G401 (cell line): ENCODE results near the gene CTNNA3. TPM values are rescaled to one million over a fixed set of nuclear protein-coding genes. Genes with fewer than 3 reads are reported as not detected.

ENCODE experiments used
- DNase-seq: peaks from one replicate; pipeline ENCODE4 v3.0.0-alpha.2; 2015; ENCODE audit warnings: low spot score
- in situ Hi-C: cut with HindIII; loops from 2 replicates; pipeline ENCODE4 v1.10.0; 2016; ENCODE audit warnings: low sequenced_read_pairs, mixed read lengths
- total RNA-seq: library from RNA; depleted of rRNA; stranded (reverse); fragments of >200 nt; shearing (Covaris generic); gene quantifications from 2 replicates; pipeline ENCODE4 v1.2.3, GENCODE V29; 2014

CTNNA3 gene
- total RNA-seq, 1 experiment from 2014 or later = not detected

DNA sequence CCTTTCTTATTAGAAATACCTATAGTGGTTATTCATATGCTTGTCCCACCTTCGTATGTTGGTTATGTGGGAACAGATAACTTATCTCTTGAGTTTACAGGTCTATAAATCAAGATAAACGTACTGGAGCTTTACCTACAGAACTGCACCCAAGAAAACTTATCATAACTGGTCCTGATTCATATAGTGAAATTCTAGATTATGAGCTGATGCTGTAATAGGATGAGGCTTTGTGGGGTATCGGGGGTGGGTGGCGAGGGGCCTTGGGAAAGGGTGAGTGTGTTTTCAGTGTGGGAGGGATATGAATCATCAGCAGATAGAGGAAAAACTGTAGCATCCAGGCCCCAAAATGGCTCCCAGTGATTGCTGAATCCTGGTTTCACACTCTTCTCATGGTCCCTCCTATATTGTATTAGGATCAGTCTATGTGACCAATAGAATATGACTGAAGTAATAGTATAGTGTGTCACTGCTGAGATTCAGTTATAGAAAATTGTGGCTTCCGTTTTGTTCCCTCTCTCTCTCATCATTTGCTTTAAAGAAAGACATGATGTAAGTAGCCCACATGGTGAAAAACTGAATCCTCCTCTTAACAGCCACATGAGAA is 1476.9 kb downstream of the CTNNA3 start:
- in situ Hi-C loops = no loop called here
- no peak for DNase-seq

GRCh38 chr10:66218289-66218688 is 1477.7 kb downstream of the CTNNA3 start:
- in situ Hi-C loops = no loop called here
- no peak for DNase-seq

DNA sequence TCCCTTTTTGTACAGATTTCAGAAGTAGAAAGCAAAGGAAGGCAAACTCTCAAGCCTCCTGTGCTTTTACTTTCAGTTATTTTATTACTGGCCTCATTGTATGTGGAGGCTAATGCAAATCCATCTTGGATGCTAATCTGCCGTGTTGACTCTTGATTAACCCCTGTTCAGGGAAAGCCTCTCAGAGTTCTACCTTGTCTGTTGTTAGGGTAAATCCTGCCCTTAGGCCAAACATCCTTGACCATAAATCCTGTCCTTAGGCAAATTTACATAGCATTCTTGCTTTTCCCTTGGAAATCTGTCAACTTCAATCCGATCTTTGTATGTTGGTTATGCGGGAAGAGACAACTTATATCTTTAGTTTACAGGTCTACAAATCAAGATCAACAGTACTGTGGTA is 1480.1 kb downstream of the CTNNA3 start:
- no peak for DNase-seq
- in situ Hi-C loops = no loop called here

DNA sequence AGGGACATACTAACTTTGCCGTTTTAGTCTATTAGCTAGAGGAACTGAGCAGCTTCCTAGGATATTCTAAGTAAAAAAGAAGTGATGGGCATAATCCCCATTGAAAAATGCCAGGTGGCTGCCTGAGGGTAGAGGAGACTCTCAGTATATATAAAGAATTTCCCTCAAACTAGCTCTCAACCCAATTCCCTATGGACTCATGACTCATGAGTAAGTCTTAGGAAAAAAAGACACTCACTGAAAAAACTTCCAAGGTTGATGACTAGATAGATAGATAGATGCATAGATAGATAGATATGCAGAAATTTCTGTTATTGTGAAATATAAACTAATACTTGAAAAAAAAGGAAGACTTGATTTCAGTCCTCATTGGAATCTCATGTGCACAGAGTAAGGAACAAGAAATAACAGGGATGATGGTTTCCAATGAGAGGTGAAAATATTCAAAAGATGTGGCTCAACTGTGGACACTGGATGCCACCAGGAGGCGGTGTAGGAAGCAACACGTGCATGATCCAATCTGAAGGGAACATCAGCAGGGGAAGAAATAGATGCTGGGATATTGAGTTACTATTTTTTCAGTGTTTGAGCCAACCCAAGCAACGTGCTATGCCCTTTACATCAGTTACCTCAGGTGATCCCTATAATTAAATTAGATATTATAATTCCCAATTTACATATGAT is 1481.1 kb downstream of the CTNNA3 start:
- in situ Hi-C loops = no loop called here
- no peak for DNase-seq

GRCh38 chr10:66209025-66209424 is 1487.0 kb downstream of the CTNNA3 start:
- in situ Hi-C loops = no loop called here
- DNase-seq = no peak

DNA sequence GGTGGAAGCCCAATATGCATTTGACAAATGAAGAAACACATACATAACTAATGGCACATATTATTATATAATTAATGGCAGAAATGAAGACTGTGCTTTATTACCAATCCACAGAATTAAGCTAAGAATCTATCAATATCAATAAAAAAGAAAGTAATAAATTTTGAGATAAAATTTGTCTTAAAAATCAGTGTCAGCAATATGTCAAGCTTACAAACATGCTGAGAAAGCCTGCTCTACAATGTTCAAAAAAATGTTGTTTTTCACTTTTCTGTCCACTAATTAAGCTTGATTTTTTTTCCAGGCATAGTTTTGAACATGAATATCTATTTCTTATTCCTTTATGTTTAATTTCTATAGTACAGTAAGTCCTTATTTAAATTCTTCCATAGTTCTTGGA is 1491.2 kb downstream of the CTNNA3 start:
- in situ Hi-C loops = no loop called here
- no peak for DNase-seq

- in situ Hi-C loops = no loop called here
Observed at GRCh38 chr10:66202101-66202500, 1493.9 kb downstream of the CTNNA3 start.

GRCh38 chr10:66192162-66192831 is 1503.7 kb downstream of the CTNNA3 start:
- no peak for DNase-seq
- in situ Hi-C loops = no loop called here

More at GRCh38 chr10:66202101-66202500, 1493.9 kb downstream of the CTNNA3 start:
- DNase-seq = no peak

GRCh38 chr10:66190413-66190812 is 1505.6 kb downstream of the CTNNA3 start:
- in situ Hi-C loops = no loop called here
- no peak for DNase-seq

DNA sequence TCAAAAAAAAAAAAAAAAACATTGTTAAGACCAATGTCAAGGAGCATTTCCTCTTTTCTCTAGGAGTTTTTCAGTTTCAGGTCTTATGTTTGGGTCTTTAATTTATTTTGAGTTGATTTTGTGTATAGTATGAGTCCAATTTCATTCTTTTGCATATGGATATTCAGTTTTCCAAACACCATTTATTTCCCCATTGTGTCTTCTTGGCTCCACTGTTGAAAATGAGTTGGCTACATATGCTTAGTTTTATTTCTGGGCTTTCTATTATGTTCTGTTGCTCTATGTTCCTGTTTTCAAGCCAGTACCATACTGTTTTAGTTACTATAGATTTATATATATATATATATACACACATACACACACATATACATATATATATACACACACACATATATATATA is 1506.7 kb downstream of the CTNNA3 start:
- no peak for DNase-seq
- in situ Hi-C loops = no loop called here

- in situ Hi-C loops = no loop called here
- no peak for DNase-seq
Observed at GRCh38 chr10:66187053-66187733, 1508.8 kb downstream of the CTNNA3 start.

DNA sequence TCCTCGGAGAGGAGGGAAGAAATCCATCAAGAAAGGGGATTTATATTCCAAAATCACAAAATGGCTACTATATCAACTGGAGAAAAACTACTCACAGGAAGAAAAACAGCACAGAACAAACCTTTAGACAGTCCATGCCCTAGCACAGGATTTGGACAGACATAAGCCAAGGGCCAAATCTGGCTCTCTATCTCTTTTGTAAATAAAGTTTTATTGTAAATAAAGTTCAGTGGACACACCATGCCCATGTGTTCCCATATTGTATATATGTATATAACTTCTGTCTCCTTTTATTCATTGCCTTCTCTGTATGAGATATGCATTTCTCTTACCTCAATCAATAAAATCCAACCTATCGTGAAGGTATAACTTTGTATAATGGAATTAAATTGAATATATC is 1513.0 kb downstream of the CTNNA3 start:
- DNase-seq = no peak
- in situ Hi-C loops = no loop called here

- peak; percentile 75 for DNase-seq
- in situ Hi-C loops = no loop called here
Observed at GRCh38 chr10:66180581-66181318, 1515.2 kb downstream of the CTNNA3 start.

- no peak for DNase-seq
- in situ Hi-C loops = no loop called here
Observed at GRCh38 chr10:66180021-66180420, 1516.0 kb downstream of the CTNNA3 start.

- in situ Hi-C loops = no loop called here
- DNase-seq = no peak
Observed at GRCh38 chr10:66176772-66177171, 1519.2 kb downstream of the CTNNA3 start.

DNA sequence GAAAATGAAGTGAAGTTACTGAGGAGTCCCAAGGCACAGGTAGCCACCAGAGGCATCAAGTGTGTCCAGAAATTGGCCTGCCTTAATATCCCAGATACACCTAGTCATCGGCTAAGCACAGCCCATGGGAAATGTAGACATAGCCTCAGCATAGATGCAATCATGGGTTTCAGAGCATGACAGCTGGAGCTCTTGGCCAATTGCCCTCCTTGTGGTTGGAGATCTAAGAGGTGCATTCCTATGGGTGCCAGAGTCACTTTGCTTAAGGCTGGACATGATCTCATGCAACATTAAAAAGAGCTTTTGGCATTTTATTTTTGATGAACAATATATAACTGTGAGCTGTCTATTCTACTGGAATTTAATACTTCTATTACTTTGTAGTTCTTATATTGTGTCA is 1528.2 kb downstream of the CTNNA3 start:
- no peak for DNase-seq
- in situ Hi-C loops = no loop called here

DNA sequence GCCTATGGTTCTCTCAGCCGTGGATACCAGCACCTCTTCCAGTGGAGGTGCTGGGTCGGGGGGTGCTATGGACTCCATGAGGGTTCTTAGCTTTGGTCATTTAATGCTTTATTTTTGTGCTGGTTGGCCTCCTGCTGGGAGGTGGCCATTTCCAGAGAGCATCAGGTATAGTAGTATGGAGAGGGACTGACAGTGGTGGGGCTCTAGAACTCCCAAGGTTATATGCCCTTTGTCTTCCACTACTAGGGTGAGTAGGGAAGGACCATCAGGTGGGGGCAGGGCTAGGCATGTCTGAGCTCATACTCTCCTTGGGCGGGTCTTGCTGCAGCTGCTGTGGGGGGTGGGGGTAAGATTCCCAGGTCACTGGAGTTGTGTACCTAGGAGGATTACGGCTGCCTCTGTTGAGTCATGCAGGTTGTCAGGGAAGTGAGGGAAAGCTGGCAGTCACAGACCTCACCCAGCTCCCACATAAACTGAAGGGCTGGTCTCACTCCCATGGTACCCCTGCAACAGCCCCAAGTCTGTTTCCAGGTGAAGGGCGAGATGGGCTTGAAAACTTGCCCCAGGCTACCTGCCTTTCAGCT is 1533.3 kb downstream of the CTNNA3 start:
- DNase-seq = no peak
- in situ Hi-C loops = no loop called here

GRCh38 chr10:66151346-66151745 is 1544.6 kb downstream of the CTNNA3 start:
- DNase-seq = no peak
- in situ Hi-C loops = no loop called here

- in situ Hi-C loops = no loop called here
Observed at GRCh38 chr10:66148312-66148711, 1547.7 kb downstream of the CTNNA3 start.

More at GRCh38 chr10:66148312-66148711, 1547.7 kb downstream of the CTNNA3 start:
- DNase-seq = no peak
